Coronary artery (tissue), 2 donors: ENCODE results near the gene STAG2.
"Not testable (repeated sequence)": the region's sequence is repeated elsewhere in the genome, so short reads cannot be mapped to it uniquely, and the experiment has no call there.

Experiments
- DNase-seq: peaks from one replicate; pipeline ENCODE4 v3.0.0-alpha.2; 2017; ENCODE audit warnings: low spot score
- H3K27ac ChIP-seq, 2 donors: fragments of 200-600 bp; sonication (generic); one replicate each; pipeline ENCODE4 v1.5.1; 2016 to 2019
- H3K4me3 ChIP-seq: fragments of 200-600 bp; sonication (generic); 2 replicates; pipeline ENCODE4 v1.5.1; 2016; ENCODE audit warnings: mild to moderate bottlenecking, moderate library complexity
- CTCF ChIP-seq: fragments of 200-600 bp; sonication (generic); IDR thresholded peaks from one replicate; pipeline ENCODE4 v1.5.1; 2019; ENCODE audit warnings: antibody characterized with exemption

Gene STAG2

DNA sequence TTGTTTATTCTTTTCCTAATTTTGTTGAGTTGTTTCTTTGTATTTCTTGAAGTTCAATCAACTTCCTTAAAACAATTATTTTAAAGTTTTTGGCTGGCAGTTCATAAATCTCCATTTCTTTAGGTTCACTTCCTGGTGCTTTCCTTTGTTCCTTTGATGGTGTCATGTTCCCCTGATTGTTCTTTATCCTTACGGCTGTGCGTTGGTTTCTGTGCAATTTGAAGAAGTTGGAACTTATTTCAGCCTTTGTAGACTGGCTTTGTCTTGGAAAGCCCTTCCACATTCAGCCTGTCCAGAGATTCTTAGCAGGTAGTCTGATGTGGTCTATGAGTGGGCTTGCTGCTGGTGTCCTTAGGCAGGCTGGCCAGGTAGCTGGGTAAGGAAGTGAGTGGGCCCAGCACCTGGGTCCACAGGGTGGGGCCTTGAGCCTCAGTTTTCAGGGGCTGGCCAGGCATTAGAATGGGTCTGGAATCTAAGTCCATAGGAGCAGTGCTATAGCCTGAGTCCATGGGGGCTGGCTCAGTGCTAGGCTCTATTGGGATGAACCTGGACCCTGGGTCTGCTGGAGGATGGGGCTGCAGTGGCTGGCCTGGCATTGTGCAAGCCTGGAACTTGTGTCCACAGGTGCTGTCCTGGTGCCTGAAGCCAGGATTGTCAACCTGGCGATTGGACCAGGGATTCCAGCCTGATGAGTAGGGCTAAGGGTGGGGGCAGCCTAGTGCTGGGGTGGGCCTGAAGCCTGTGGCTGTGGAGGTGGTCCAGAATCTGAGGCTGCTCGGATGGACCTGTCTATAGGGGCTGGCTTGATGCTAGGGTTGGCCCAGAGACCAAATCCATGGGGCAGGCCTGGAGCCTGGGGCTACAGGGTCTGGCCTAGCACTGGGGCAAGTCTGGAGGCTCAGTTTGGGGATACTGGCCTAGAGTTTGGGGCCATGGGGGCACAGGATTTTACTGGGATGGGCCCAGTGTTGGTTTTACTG is 152.4 kb downstream of the STAG2 start:
- no peak overlapping the region for H3K27ac ChIP-seq
- TF ChIP-seq CTCF, result no peak
- DNase-seq, result no peak
- no peak overlapping the region for H3K4me3 ChIP-seq

DNA sequence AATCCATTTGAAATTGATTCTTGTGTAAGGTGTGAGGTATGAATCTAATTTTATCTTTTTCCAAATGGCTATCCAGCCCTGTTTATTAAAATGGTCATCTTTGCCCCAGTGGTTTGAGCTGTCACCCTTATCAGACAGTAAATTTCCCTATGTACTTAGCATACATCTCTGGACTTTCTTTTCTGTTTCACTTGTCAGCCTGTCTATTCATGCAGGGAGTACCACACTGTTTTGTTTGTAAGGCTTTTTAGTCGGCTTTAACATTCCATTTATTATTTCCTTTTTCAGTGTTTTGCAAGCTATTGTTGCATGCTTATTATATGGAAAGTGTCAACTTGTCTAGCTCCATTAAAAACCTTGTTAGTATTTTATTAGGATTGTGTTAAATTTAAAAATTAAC is 155.8 kb downstream of the STAG2 start:
- Histone ChIP-seq H3K27ac (no peak overlapping the region), H3K4me3 (no peak overlapping the region)
- no peak for DNase-seq
- no peak for TF ChIP-seq CTCF

GRCh38 chrX:124125471-124125870 is 164.0 kb downstream of the STAG2 start:
- no peak for TF ChIP-seq CTCF
- Histone ChIP-seq H3K27ac (no peak overlapping the region), H3K4me3 (no peak overlapping the region)
- DNase-seq, result no peak

GRCh38 chrX:124127496-124127895 is 166.0 kb downstream of the STAG2 start:
- no peak for TF ChIP-seq CTCF
- DNase-seq, result no peak
- Histone ChIP-seq H3K4me3 (no peak overlapping the region), H3K27ac (no peak overlapping the region)

- not testable (repeated sequence) for H3K27ac ChIP-seq, DNase-seq
Observed at GRCh38 chrX:124132437-124132836, 170.9 kb downstream of the STAG2 start.

GRCh38 chrX:124145749-124146148 is 184.2 kb downstream of the STAG2 start:
- TF ChIP-seq CTCF, result no peak
- no peak for DNase-seq
- H3K4me3 ChIP-seq, result no peak overlapping the region

More at GRCh38 chrX:124132437-124132836, 170.9 kb downstream of the STAG2 start:
- not testable (repeated sequence) for H3K4me3 ChIP-seq

GRCh38 chrX:124151195-124151594 is 189.7 kb downstream of the STAG2 start:
- TF ChIP-seq CTCF, result no peak
- DNase-seq, result no peak
- Histone ChIP-seq H3K4me3 (no peak overlapping the region), H3K27ac (no peak overlapping the region)

More at GRCh38 chrX:124145749-124146148, 184.2 kb downstream of the STAG2 start:
- H3K27ac ChIP-seq, result no peak overlapping the region
